GM12878 (cell line): Measurements from ENCODE around the gene MSI2. TPM values are rescaled to one million over a fixed set of nuclear protein-coding genes. Genes with fewer than 3 reads are reported as not detected.
A peak's percentile ranks its signal among the peaks of the same experiment; 100 is the strongest.

Experiments used
- ATAC-seq: fragments of 200-7000 bp; cut with Tn5 transposase; 3 replicates; pipeline ENCODE4 v1.9.1; 2020; ENCODE audit warnings: mild to moderate bottlenecking, moderate library complexity
- BruUV-seq: library from RNA; stranded (reverse); fragments of 400-500 nt; replicated peaks from 2 replicates; lab custom pipeline; 2021; lab: Mats Ljungman, UMichigan
- CTCF ChIA-PET: fragments of 300-600 bp; sonication (Branson Sonifier 250); formaldehyde crosslinking; extraction: SDS; loops from one replicate; lab custom pipeline; 2021; ENCODE audit warnings: inconsistent platforms; lab: Yijun Ruan, JAX
- POLR2A ChIA-PET: fragments of 350-600 bp; formaldehyde crosslinking; extraction: SDS; loops from one replicate; lab custom pipeline; 2021; ENCODE audit warnings: inconsistent platforms; lab: Charles Lee
- RAD21 ChIA-PET: fragments of 300-600 bp; sonication (Branson Sonifier 250); formaldehyde crosslinking; loops from one replicate; lab custom pipeline; 2023; ENCODE audit warnings: antibody characterized with exemption; ENCODE audit not compliant: unreplicated experiment; lab: Charles Lee
- SMC1A ChIA-PET: fragments of 300-600 bp; sonication (Branson Sonifier 250); formaldehyde crosslinking; loops from one replicate; lab custom pipeline; 2023; ENCODE audit not compliant: unreplicated experiment, uncharacterized antibody; lab: Charles Lee
- DNase-seq: peaks from one replicate; pipeline ENCODE4 v3.0.0-alpha.2; 2011; ENCODE audit warnings: low read depth, low spot score
- FAIRE-seq: peaks from 3 replicates; lab custom pipeline; 2011; peaks lifted over from hg19 to GRCh38; lab: Jason Lieb, UNC
- H2AFZ ChIP-seq: 2 replicates; pipeline ENCODE4 v1.6.0; 2011; ENCODE audit warnings: low read depth, low read length, control low read depth; ENCODE audit not compliant: control insufficient read depth
- H3K27ac ChIP-seq: 2 replicates; pipeline ENCODE4 v1.5.1; 2011; ENCODE audit warnings: control low read depth; ENCODE audit not compliant: control insufficient read depth, insufficient read depth
- H3K27me3 ChIP-seq, 2 experiments: replicated peaks in 1 of 2; 2 replicates each; pipeline versions ENCODE4 v1.6.0 to v1.6.1; 2011; ENCODE audit warnings: low read length in 1 of 2; ENCODE audit not compliant: control insufficient read depth in 2 of 2, insufficient read depth in 2 of 2
- H3K36me3 ChIP-seq, 2 experiments: 2 replicates each; pipeline ENCODE4 v1.5.1; 2011; ENCODE audit warnings: low read length in 1 of 2; ENCODE audit not compliant: control insufficient read depth in 2 of 2, insufficient read depth in 2 of 2
- H3K4me1 ChIP-seq: 2 replicates; pipeline ENCODE4 v1.6.1; 2011; ENCODE audit warnings: mild to moderate bottlenecking, low read length, moderate library complexity, mixed read lengths; ENCODE audit not compliant: control insufficient read depth, insufficient read depth
- H3K4me2 ChIP-seq: 2 replicates; pipeline ENCODE4 v1.6.0; 2011; ENCODE audit warnings: control low read depth; ENCODE audit not compliant: control insufficient read depth, insufficient read depth
- H3K4me3 ChIP-seq: fragments of 200-600 bp; sonication (generic); 2 replicates; pipeline ENCODE4 v1.5.1; 2016
- H3K79me2 ChIP-seq: 2 replicates; pipeline ENCODE4 v1.6.0; 2011; ENCODE audit warnings: low read length; ENCODE audit not compliant: control insufficient read depth, insufficient read depth
- H3K9ac ChIP-seq: 2 replicates; pipeline ENCODE4 v1.8.0; 2011; ENCODE audit warnings: low read length, control low read depth, mixed read lengths; ENCODE audit not compliant: control insufficient read depth, insufficient read depth
- H3K9me3 ChIP-seq: replicated peaks from 3 replicates; pipeline ENCODE4 v1.5.1; 2011; ENCODE audit warnings: mild to moderate bottlenecking, low read length; ENCODE audit not compliant: control insufficient read depth, insufficient read depth
- H4K20me1 ChIP-seq: 2 replicates; pipeline ENCODE4 v1.6.0; 2011; ENCODE audit not compliant: control insufficient read depth, insufficient read depth
- CHD1 ChIP-seq: IDR thresholded peaks from 2 replicates; pipeline ENCODE4 v1.6.1; 2012; ENCODE audit warnings: low read depth, low read length, improper control_type of control experiment
- EP300 ChIP-seq, 2 experiments: fragments of 150-350 bp in 1 of 2; IDR thresholded peaks; 2 replicates each; pipeline ENCODE4 v1.6.1; 2011 to 2012; ENCODE audit warnings: low read depth in 2 of 2, low read length in 2 of 2, borderline replicate concordance in 1 of 2, improper control_type of control experiment in 1 of 2, inconsistent platforms in 1 of 2; ENCODE audit not compliant: control insufficient read depth in 1 of 2
- ETV6 ChIP-seq, 2 experiments: fragments of 450-650 bp in 1 of 2; IDR thresholded peaks in 1 of 2; conservative IDR thresholded peaks in 1 of 2; 2 replicates each; pipeline ENCODE4 v1.6.1; 2014; ENCODE audit warnings: antibody characterized with exemption in 1 of 2, borderline replicate concordance in 1 of 2, low read depth in 1 of 2, mild to moderate bottlenecking in 1 of 2, moderate library complexity in 1 of 2
- KLF5 ChIP-seq: fragments of 450-650 bp; IDR thresholded peaks from 2 replicates; pipeline ENCODE4 v1.6.1; 2014; ENCODE audit warnings: mild to moderate bottlenecking; ENCODE audit not compliant: partially characterized antibody
- SUZ12 ChIP-seq: fragments of 200-600 bp; sonication (generic); IDR thresholded peaks from one replicate; pipeline ENCODE4 v1.6.1; 2018; ENCODE audit warnings: antibody characterized with exemption, mild to moderate bottlenecking; ENCODE audit not compliant: unreplicated experiment
- WGBS: methylation state at CpG from one replicate; pipeline ENCODE4 v1.1.6; 2016; ENCODE audit warnings: low lambda C conversion rate; ENCODE audit not compliant: insufficient replicate concordance, insufficient coverage; ENCODE audit errors: missing lambda C conversion rate; 5-methylcytosine and 5-hydroxymethylcytosine counted together
- in situ Hi-C: fragments of 300-500 bp; cut with MboI; formaldehyde crosslinking; loops from 9 replicates; pipeline ENCODE4 v1.14.3; 2018; ENCODE audit warnings: mixed read lengths
- intact Hi-C: fragments of 100-400 bp; cut with micrococcal nuclease; formaldehyde crosslinking; loops from one replicate; pipeline ENCODE4 v1.14.2; 2022; ENCODE audit not compliant: unreplicated experiment
- polyA plus RNA-seq, 11 experiments: library from polyadenylated mRNA; depleted of rRNA in 4 of 11; unstranded in 6 of 11; stranded (reverse) in 5 of 11; fragments of >200 nt; fragmentation: Nextera tagmentation in 4 of 11; fragmentation: Illumina TruSeq in 1 of 11; extraction: Ambion mirVana in 4 of 11; extraction: Trizol in 1 of 11; gene quantifications; 1 replicate in 1 of 11; 2 replicates in 10 of 11; pipeline versions ENCODE4 v1.2.1 to v1.2.3, GENCODE V29; 2011 to 2016; ENCODE audit warnings: inconsistent platforms in 2 of 11, missing spikeins in 2 of 11, low read depth in 1 of 11
- total RNA-seq, 4 experiments: library from RNA; depleted of rRNA in 3 of 4; stranded (reverse); fragments of >200 nt in 3 of 4; fragmentation: Illumina TruSeq in 1 of 4; extraction: Trizol in 1 of 4; gene quantifications; 2 replicates each; pipeline versions ENCODE4 v1.2.1 to v1.2.3, GENCODE V29; 2013 to 2021
- TF ChIP-seq, protein P1 (sequence below): IDR thresholded peaks from 2 replicates; pipeline ENCODE4 v1.6.1; 2012; ENCODE audit warnings: mild to moderate bottlenecking, low read depth, low read length
- TF ChIP-seq, protein P2 (sequence below): fragments of 450-650 bp; IDR thresholded peaks from 2 replicates; pipeline ENCODE4 v1.6.1; 2017; ENCODE audit warnings: antibody characterized with exemption, mild to moderate bottlenecking, moderate library complexity

The MSI2 gene
- total and polyA plus RNA-seq, 10 of the 15 experiments (the other 5 are each of a cell fraction or from before 2014, with no cell fraction given) = 6.1 to 76.1 (median 42.0) TPM

DNA sequence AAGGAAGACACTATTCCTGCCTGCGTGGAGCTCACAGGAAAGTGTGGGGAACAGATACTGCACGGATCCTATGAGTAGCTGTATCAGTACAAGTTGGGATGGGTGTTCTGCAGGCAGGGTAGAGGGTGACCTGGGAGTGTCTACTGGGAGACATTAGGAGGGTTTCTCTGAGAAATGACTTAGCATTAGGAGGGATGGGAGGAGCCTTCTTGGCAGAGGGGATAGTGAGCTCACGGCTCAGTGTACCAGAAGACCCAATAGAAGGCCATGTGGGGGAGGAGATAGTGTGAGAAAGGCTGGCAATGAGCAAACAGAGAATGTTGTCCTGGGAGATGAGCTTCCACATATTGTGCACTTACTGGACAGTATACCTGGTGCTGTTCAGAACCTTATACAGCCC is 109.1 kb downstream of the MSI2 start:
- FAIRE-seq = no peak
- BruUV-seq = no TSS peak
- Histone ChIP-seq H3K36me3 (no peaks in the 10 kb centered on the region; a peak in 1 of 4 replicates), H3K4me2 (no peak overlapping the region), H4K20me1 (no peaks in the 10 kb centered on the region)
- DNase-seq = no peak
- POLR2A ChIA-PET = interaction anchor here (1.1 to 9.1 kb wide), 2 partner anchors 9 to 106 kb away, joined by 3 to 80 read pairs; no protein-coding TSS in a partner anchor
- SMC1A ChIA-PET = interaction anchor here (0.6 to 9.4 kb wide), 9 partner anchors 8 to 122 kb away, joined by 3 to 141 read pairs (median 4); no protein-coding TSS in a partner anchor
- TF ChIP-seq SUZ12 = no peak
- TF ChIP-seq, all 136 proteins: peak for 0
- H3K27me3 ChIP-seq = no peaks in the 10 kb centered on the region
- H3K79me2 ChIP-seq = peaks cover 42% of the 10 kb centered on the region
- in situ Hi-C loops = no loop called here
- intact Hi-C loops = no loop called here
- no peaks in the 10 kb centered on the region for H3K9me3 ChIP-seq
- no peak overlapping the region for H3K4me3 ChIP-seq
- 0 out of 2 replicates have a peak overlapping the region, but pooled peaks have one; percentile 6 for H3K27ac ChIP-seq
- peaks cover 52% of the 10 kb centered on the region for H3K4me1 ChIP-seq
- WGBS = 76% methylated on average over 3 of the region's 3 CpGs
- ATAC-seq = no peak
- ChIA-PET RAD21 (interaction anchor here (1.0 to 2.4 kb wide), 4 partner anchors 9 to 306 kb away, joined by 4 to 7 read pairs (median 6); no protein-coding TSS in a partner anchor), CTCF (interaction anchor here (0.6 to 2.1 kb wide), 5 partner anchors 8 to 306 kb away, joined by 3 to 5 read pairs (median 4); no protein-coding TSS in a partner anchor)
- H2AFZ ChIP-seq = no peak overlapping the region
- H3K9ac ChIP-seq = no peak overlapping the region

DNA sequence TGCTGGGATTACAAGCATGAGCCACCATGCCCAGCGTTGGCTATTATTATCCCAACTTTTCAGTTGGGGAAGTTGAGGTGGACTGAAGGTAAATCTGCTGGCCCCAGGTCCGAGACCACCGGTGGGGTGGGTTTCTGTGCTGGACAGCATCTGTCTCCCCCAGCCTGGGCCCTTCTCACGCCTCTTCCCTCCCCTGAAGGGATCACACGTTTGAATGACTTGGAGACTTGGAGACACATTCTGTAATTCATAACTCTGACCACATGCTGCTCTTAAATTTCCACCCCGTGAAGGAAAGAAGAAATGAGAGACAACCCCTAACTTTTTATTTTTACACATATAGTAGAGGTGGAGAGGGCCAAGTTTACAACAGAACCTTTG is 109.8 kb downstream of the MSI2 start:
- ATAC-seq = no peak
- ChIA-PET POLR2A (interaction anchor here (9.1 kb wide), 1 partner anchor 9 kb away, joined by 80 read pairs; no protein-coding TSS in a partner anchor), SMC1A (interaction anchor here (0.9 to 9.4 kb wide), 7 partner anchors 9 to 123 kb away, joined by 3 to 141 read pairs (median 3); no protein-coding TSS in a partner anchor), CTCF (interaction anchor here (1.1 to 2.1 kb wide), 3 partner anchors 9 to 79 kb away, joined by 3 to 4 read pairs (median 4); no protein-coding TSS in a partner anchor), RAD21 (interaction anchor here (1.6 kb wide), 1 partner anchor 10 kb away, joined by 7 read pairs; no protein-coding TSS in a partner anchor)
- FAIRE-seq = no peak
- H3K9ac ChIP-seq = no peak overlapping the region
- H3K27ac ChIP-seq = peak overlapping the region; percentile 45
- H3K4me1 ChIP-seq = peaks cover 52% of the 10 kb centered on the region
- no peaks in the 10 kb centered on the region for H3K9me3 ChIP-seq
- intact Hi-C loops (loop anchor here (1.0 kb wide), 1 partner anchor 10 kb away; no protein-coding TSS in a partner anchor), in situ Hi-C loops (no loop called here)
- H3K27me3 ChIP-seq = no peaks in the 10 kb centered on the region
- no peak for DNase-seq
- H4K20me1 ChIP-seq = no peaks in the 10 kb centered on the region
- H3K79me2 ChIP-seq = peaks cover 41% of the 10 kb centered on the region
- BruUV-seq = no TSS peak
- no peak overlapping the region for H3K4me3 ChIP-seq
- H3K4me2 ChIP-seq = peak overlapping the region; percentile 60
- H2AFZ ChIP-seq = no peak overlapping the region
- H3K36me3 ChIP-seq = no peaks in the 10 kb centered on the region; a peak in 1 of 4 replicates
- 89% methylated on average over 6 of the region's 6 CpGs for WGBS
- TF ChIP-seq, protein P1, sequence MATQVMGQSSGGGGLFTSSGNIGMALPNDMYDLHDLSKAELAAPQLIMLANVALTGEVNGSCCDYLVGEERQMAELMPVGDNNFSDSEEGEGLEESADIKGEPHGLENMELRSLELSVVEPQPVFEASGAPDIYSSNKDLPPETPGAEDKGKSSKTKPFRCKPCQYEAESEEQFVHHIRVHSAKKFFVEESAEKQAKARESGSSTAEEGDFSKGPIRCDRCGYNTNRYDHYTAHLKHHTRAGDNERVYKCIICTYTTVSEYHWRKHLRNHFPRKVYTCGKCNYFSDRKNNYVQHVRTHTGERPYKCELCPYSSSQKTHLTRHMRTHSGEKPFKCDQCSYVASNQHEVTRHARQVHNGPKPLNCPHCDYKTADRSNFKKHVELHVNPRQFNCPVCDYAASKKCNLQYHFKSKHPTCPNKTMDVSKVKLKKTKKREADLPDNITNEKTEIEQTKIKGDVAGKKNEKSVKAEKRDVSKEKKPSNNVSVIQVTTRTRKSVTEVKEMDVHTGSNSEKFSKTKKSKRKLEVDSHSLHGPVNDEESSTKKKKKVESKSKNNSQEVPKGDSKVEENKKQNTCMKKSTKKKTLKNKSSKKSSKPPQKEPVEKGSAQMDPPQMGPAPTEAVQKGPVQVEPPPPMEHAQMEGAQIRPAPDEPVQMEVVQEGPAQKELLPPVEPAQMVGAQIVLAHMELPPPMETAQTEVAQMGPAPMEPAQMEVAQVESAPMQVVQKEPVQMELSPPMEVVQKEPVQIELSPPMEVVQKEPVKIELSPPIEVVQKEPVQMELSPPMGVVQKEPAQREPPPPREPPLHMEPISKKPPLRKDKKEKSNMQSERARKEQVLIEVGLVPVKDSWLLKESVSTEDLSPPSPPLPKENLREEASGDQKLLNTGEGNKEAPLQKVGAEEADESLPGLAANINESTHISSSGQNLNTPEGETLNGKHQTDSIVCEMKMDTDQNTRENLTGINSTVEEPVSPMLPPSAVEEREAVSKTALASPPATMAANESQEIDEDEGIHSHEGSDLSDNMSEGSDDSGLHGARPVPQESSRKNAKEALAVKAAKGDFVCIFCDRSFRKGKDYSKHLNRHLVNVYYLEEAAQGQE = no peak
- TF ChIP-seq KLF5 (no peak), CHD1 (no peak), ETV6 (conservative IDR thresholded peaks at IDR 0.05 in 1 of 2, IDR thresholded peaks at IDR 0.05 in 1 of 2; ENCODE audit: borderline replicate concordance in 1 of 2, low read depth in 1 of 2) (no peak), EP300 (IDR thresholded peaks at IDR 0.05; ENCODE audit: borderline replicate concordance in 1 of 2, control insufficient read depth in 1 of 2, low read depth in 2 of 2, low read length in 2 of 2) (no peak)
- TF ChIP-seq, protein P2, sequence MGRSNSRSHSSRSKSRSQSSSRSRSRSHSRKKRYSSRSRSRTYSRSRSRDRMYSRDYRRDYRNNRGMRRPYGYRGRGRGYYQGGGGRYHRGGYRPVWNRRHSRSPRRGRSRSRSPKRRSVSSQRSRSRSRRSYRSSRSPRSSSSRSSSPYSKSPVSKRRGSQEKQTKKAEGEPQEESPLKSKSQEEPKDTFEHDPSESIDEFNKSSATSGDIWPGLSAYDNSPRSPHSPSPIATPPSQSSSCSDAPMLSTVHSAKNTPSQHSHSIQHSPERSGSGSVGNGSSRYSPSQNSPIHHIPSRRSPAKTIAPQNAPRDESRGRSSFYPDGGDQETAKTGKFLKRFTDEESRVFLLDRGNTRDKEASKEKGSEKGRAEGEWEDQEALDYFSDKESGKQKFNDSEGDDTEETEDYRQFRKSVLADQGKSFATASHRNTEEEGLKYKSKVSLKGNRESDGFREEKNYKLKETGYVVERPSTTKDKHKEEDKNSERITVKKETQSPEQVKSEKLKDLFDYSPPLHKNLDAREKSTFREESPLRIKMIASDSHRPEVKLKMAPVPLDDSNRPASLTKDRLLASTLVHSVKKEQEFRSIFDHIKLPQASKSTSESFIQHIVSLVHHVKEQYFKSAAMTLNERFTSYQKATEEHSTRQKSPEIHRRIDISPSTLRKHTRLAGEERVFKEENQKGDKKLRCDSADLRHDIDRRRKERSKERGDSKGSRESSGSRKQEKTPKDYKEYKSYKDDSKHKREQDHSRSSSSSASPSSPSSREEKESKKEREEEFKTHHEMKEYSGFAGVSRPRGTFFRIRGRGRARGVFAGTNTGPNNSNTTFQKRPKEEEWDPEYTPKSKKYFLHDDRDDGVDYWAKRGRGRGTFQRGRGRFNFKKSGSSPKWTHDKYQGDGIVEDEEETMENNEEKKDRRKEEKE = no peak
